ENCODE results near the gene CD68.
A peak's percentile ranks its signal among the peaks of the same experiment; 100 is the strongest.

The CD68 gene

GRCh38 chr17:7611635-7612293 is 32.3 kb downstream of the CD68 start:
- Histone ChIP-seq H3K79me2 (ENCODE audit: insufficient read depth, low read length) (peaks cover 54% of the 10 kb centered on the region), H3K27ac (ENCODE audit: low read depth, low read length) (no peak overlapping the region), H3F3A (ENCODE audit: insufficient read depth) (no peaks in the 10 kb centered on the region), H3K9ac (ENCODE audit: low read length) (no peak overlapping the region), H3K27me3 (ENCODE audit: low read length) (no peaks in the 10 kb centered on the region), H3K9me2 (replicated peaks; ENCODE audit: insufficient read depth, low read length) (no peaks in the 10 kb centered on the region), H2AFZ (ENCODE audit: low read depth, low read length, severe bottlenecking) (no peak overlapping the region), H4K20me1 (ENCODE audit: low read depth, low read length) (no peaks in the 10 kb centered on the region), H3K36me3 (ENCODE audit: low read length) (no peaks in the 10 kb centered on the region), H3K4me2 (ENCODE audit: low read depth, low read length, poor library complexity, severe bottlenecking) (peak overlapping the region; percentile 7), H3K4me3 (ENCODE audit: insufficient read depth, low read length, poor library complexity, severe bottlenecking) (no peak overlapping the region), H3K9me3 (ENCODE audit: insufficient read depth, low read length) (no peaks in the 10 kb centered on the region)
- TF ChIP-seq, protein P1, sequence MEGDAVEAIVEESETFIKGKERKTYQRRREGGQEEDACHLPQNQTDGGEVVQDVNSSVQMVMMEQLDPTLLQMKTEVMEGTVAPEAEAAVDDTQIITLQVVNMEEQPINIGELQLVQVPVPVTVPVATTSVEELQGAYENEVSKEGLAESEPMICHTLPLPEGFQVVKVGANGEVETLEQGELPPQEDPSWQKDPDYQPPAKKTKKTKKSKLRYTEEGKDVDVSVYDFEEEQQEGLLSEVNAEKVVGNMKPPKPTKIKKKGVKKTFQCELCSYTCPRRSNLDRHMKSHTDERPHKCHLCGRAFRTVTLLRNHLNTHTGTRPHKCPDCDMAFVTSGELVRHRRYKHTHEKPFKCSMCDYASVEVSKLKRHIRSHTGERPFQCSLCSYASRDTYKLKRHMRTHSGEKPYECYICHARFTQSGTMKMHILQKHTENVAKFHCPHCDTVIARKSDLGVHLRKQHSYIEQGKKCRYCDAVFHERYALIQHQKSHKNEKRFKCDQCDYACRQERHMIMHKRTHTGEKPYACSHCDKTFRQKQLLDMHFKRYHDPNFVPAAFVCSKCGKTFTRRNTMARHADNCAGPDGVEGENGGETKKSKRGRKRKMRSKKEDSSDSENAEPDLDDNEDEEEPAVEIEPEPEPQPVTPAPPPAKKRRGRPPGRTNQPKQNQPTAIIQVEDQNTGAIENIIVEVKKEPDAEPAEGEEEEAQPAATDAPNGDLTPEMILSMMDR (IDR thresholded peaks at IDR 0.05; ENCODE audit: insufficient read depth, low read length, poor library complexity, severe bottlenecking) = no peak
- no peak for TF ChIP-seq EZH2phosphoT487 (conservative IDR thresholded peaks at IDR 0.05; ENCODE audit: low read length)

DNA sequence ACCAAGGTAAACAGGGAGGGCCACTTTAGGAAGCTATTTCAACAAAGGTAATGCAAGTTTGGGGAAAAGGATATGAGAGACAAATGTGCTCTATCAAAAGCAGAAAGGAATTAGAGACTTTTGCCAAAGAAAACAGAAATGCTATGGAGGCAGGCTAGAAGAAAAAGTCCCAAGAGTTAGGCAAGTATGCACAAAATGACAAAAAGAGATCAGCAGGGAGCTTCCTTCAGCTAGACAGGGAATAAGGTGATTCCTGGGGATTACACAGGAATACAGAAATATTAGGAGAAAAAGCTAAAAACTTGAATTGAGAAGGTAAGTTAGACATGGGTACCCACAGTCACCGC is 32.8 kb downstream of the CD68 start:
- Histone ChIP-seq H3K9ac (ENCODE audit: low read length) (no peak overlapping the region), H3K27ac (ENCODE audit: low read depth, low read length) (no peak overlapping the region), H3K9me2 (replicated peaks; ENCODE audit: insufficient read depth, low read length) (no peaks in the 10 kb centered on the region), H2AFZ (ENCODE audit: low read depth, low read length, severe bottlenecking) (no peak overlapping the region), H4K20me1 (ENCODE audit: low read depth, low read length) (no peaks in the 10 kb centered on the region), H3K27me3 (ENCODE audit: low read length) (no peaks in the 10 kb centered on the region), H3K9me3 (ENCODE audit: insufficient read depth, low read length) (no peaks in the 10 kb centered on the region), H3K79me2 (ENCODE audit: insufficient read depth, low read length) (peaks cover 54% of the 10 kb centered on the region), H3K4me2 (ENCODE audit: low read depth, low read length, poor library complexity, severe bottlenecking) (peak overlapping the region; percentile 7), H3K4me3 (ENCODE audit: insufficient read depth, low read length, poor library complexity, severe bottlenecking) (no peak overlapping the region), H3K36me3 (ENCODE audit: low read length) (no peaks in the 10 kb centered on the region), H3F3A (ENCODE audit: insufficient read depth) (no peaks in the 10 kb centered on the region)
- TF ChIP-seq, protein P1 (IDR thresholded peaks at IDR 0.05; ENCODE audit: insufficient read depth, low read length, poor library complexity, severe bottlenecking) = no peak
- no peak for TF ChIP-seq EZH2phosphoT487 (conservative IDR thresholded peaks at IDR 0.05; ENCODE audit: low read length)

GRCh38 chr17:7613769-7614424 is 34.5 kb downstream of the CD68 start:
- peak overlapping the region; percentile 52 for H3K27ac ChIP-seq (ENCODE audit: low read depth, low read length)
- no peaks in the 10 kb centered on the region for H3K9me2 ChIP-seq (replicated peaks; ENCODE audit: insufficient read depth, low read length)
- TF ChIP-seq EZH2phosphoT487 (conservative IDR thresholded peaks at IDR 0.05; ENCODE audit: low read length) = no peak
- TF ChIP-seq, protein P1 (IDR thresholded peaks at IDR 0.05; ENCODE audit: insufficient read depth, low read length, poor library complexity, severe bottlenecking) = no peak
- peak overlapping the region; percentile 68 for H3K4me3 ChIP-seq (ENCODE audit: insufficient read depth, low read length, poor library complexity, severe bottlenecking)
- H3K4me2 ChIP-seq (ENCODE audit: low read depth, low read length, poor library complexity, severe bottlenecking) = peak overlapping the region; percentile 95
- H3F3A ChIP-seq (ENCODE audit: insufficient read depth) = no peaks in the 10 kb centered on the region
- H3K9ac ChIP-seq (ENCODE audit: low read length) = peak overlapping the region; percentile 81
- peaks cover 50% of the 10 kb centered on the region for H3K79me2 ChIP-seq (ENCODE audit: insufficient read depth, low read length)
- no peaks in the 10 kb centered on the region for H3K36me3 ChIP-seq (ENCODE audit: low read length)
- no peak overlapping the region for H2AFZ ChIP-seq (ENCODE audit: low read depth, low read length, severe bottlenecking)
- no peaks in the 10 kb centered on the region for H4K20me1 ChIP-seq (ENCODE audit: low read depth, low read length)
- no peaks in the 10 kb centered on the region for H3K9me3 ChIP-seq (ENCODE audit: insufficient read depth, low read length)
- no peaks in the 10 kb centered on the region for H3K27me3 ChIP-seq (ENCODE audit: low read length)
